HCT116 (cell line): ENCODE data around the gene RIC8B. TPM values are rescaled to one million over a fixed set of nuclear protein-coding genes. Genes with fewer than 3 reads are reported as not detected.
A peak's percentile ranks its signal among the peaks of the same experiment; 100 is the strongest.

Experiments used
- ATAC-seq: fragments of 200-7000 bp; cut with Tn5 transposase; 2 replicates; pipeline ENCODE4 v1.9.1; 2020; ENCODE audit warnings: mild to moderate bottlenecking, moderate library complexity
- Bru-seq: library from RNA; stranded (reverse); fragments of 400-500 nt; gene quantifications from one replicate; lab custom pipeline; 2021; lab: Mats Ljungman, UMichigan
- BruChase-seq, 2 experiments: library from RNA; stranded (reverse); fragments of 400-500 nt; gene quantifications; one replicate each; lab custom pipeline; 2021; lab: Mats Ljungman, UMichigan
- BruUV-seq: library from RNA; stranded (reverse); fragments of 400-500 nt; replicated peaks from 2 replicates; lab custom pipeline; 2021; lab: Mats Ljungman, UMichigan
- CTCF ChIA-PET: fragments of 300-600 bp; sonication (Branson Sonifier 250); formaldehyde crosslinking; loops from one replicate; lab custom pipeline; 2021; ENCODE audit warnings: antibody characterized with exemption; lab: Charles Lee
- POLR2A ChIA-PET: fragments of 300-600, 350-600 bp; sonication (Branson Sonifier 250); formaldehyde crosslinking; loops from one replicate; lab custom pipeline; 2021; ENCODE audit warnings: antibody characterized with exemption; lab: Charles Lee
- RAD21 ChIA-PET, 2 experiments: fragments of 300-600 bp; sonication (Branson Sonifier 250); formaldehyde crosslinking; loops; one replicate each; lab custom pipeline; 2023; ENCODE audit warnings: low total read pairs in 2 of 2; ENCODE audit not compliant: uncharacterized antibody in 2 of 2, unreplicated experiment in 2 of 2, low non-redundant PET in 1 of 2; lab: Charles Lee
- DNase-seq: peaks from one replicate; pipeline ENCODE4 v3.0.0-alpha.2; 2010; ENCODE audit warnings: low read depth, low spot score
- H2AFZ ChIP-seq: fragments of 200-600 bp; shearing (Covaris generic), sonication (generic); 2 replicates; pipeline ENCODE4 v1.6.1; 2017; ENCODE audit warnings: low read depth, mixed run types, mixed read lengths, antibody characterized with exemption, low read length; ENCODE audit not compliant: poor library complexity, severe bottlenecking
- H3K27ac ChIP-seq: 2 replicates; pipeline ENCODE4 v1.5.1; 2012; ENCODE audit warnings: low read depth, low read length
- H3K27me3 ChIP-seq: fragments of 200-600 bp; sonication (generic); 2 replicates; pipeline ENCODE4 v1.6.1; 2016; ENCODE audit warnings: mixed run types, low read length, mixed read lengths; ENCODE audit not compliant: insufficient read depth
- H3K36me3 ChIP-seq, 2 experiments: fragments of 200-500 bp in 1 of 2; fragments of 200-600 bp in 1 of 2; sonication (Bioruptor generic) in 1 of 2; sonication (generic) in 1 of 2; 2 replicates each; pipeline versions ENCODE4 v1.5.1 to v1.6.1; 2014 to 2016; ENCODE audit warnings: low read length in 2 of 2, inconsistent platforms in 1 of 2, mixed read lengths in 1 of 2, mixed run types in 1 of 2; ENCODE audit not compliant: insufficient read depth in 2 of 2, control insufficient read depth in 1 of 2
- H3K4me1 ChIP-seq, 2 experiments: fragments of 200-600 bp in 1 of 2; sonication (generic) in 1 of 2; 2 replicates each; pipeline versions ENCODE4 v1.5.1 to v1.6.1; 2012 to 2017; ENCODE audit warnings: low read length in 2 of 2, inconsistent platforms in 1 of 2, mild to moderate bottlenecking in 1 of 2, mixed read lengths in 1 of 2, mixed run types in 1 of 2, moderate library complexity in 1 of 2; ENCODE audit not compliant: insufficient read depth in 2 of 2, control insufficient read depth in 1 of 2
- H3K4me2 ChIP-seq: fragments of 200-600 bp; sonication (generic); 2 replicates; pipeline ENCODE4 v1.6.1; 2017; ENCODE audit warnings: mixed run types, low read length, mixed read lengths
- H3K4me3 ChIP-seq, 2 experiments: fragments of 200-600 bp in 1 of 2; sonication (generic) in 1 of 2; replicated peaks in 1 of 2; 2 replicates each; pipeline ENCODE4 v1.5.1; 2011 to 2016; ENCODE audit warnings: low read length in 2 of 2, control low read depth in 1 of 2, low read depth in 1 of 2, mild to moderate bottlenecking in 1 of 2, mixed read lengths in 1 of 2, mixed run types in 1 of 2
- H3K79me2 ChIP-seq: fragments of 200-600 bp; sonication (generic); 2 replicates; pipeline ENCODE4 v1.6.1; 2017; ENCODE audit warnings: mild to moderate bottlenecking, mixed run types, low read length, moderate library complexity, mixed read lengths; ENCODE audit not compliant: insufficient read depth
- H3K9ac ChIP-seq: fragments of 200-600 bp; sonication (generic); 2 replicates; pipeline ENCODE4 v1.6.1; 2016; ENCODE audit warnings: low read length, mixed read lengths
- H3K9me2 ChIP-seq: fragments of 200-600 bp; sonication (generic), shearing (Covaris generic); 2 replicates; pipeline ENCODE4 v1.6.1; 2017; ENCODE audit warnings: mixed run types, mild to moderate bottlenecking, moderate library complexity; ENCODE audit not compliant: insufficient read depth
- H3K9me3 ChIP-seq, 2 experiments: fragments of 200-500 bp in 1 of 2; fragments of 200-600 bp in 1 of 2; sonication (Bioruptor generic) in 1 of 2; sonication (generic) in 1 of 2; 2 replicates each; pipeline ENCODE4 v1.6.1; 2014 to 2017; ENCODE audit warnings: low read length in 2 of 2, mixed read lengths in 2 of 2, inconsistent platforms in 1 of 2, low read depth in 1 of 2, mild to moderate bottlenecking in 1 of 2, mixed run types in 1 of 2, moderate library complexity in 1 of 2; ENCODE audit not compliant: control insufficient read depth in 1 of 2, insufficient read depth in 1 of 2
- H4K20me1 ChIP-seq: fragments of 200-600 bp; sonication (generic), shearing (Covaris generic); 2 replicates; pipeline ENCODE4 v1.6.1; 2017; ENCODE audit warnings: mixed run types, mild to moderate bottlenecking, moderate library complexity; ENCODE audit not compliant: insufficient read depth
- CBX3 ChIP-seq: IDR thresholded peaks from 2 replicates; pipeline ENCODE4 v1.6.1; 2012; ENCODE audit warnings: low read depth
- EGR1 ChIP-seq: IDR thresholded peaks from 2 replicates; pipeline ENCODE4 v1.6.1; 2012; ENCODE audit warnings: low read depth
- ELF1 ChIP-seq: IDR thresholded peaks from 2 replicates; pipeline ENCODE4 v1.6.1; 2012; ENCODE audit warnings: low read depth, borderline replicate concordance
- EZH2 ChIP-seq: fragments of 200-600 bp; sonication (generic); IDR thresholded peaks from 2 replicates; pipeline ENCODE4 v1.6.1; 2017; ENCODE audit warnings: antibody characterized with exemption, mixed run types
- EZH2phosphoT487 ChIP-seq: fragments of 200-600 bp; IDR thresholded peaks from 2 replicates; pipeline ENCODE4 v1.6.1; 2018; ENCODE audit warnings: antibody characterized with exemption, borderline replicate concordance
- FOSL1 ChIP-seq: IDR thresholded peaks from 2 replicates; pipeline ENCODE4 v1.6.1; 2012; ENCODE audit warnings: low read depth
- JUND ChIP-seq: IDR thresholded peaks from 2 replicates; pipeline ENCODE4 v1.6.1; 2012
- POLR2A ChIP-seq: IDR thresholded peaks from 2 replicates; pipeline ENCODE4 v1.7.0; 2011; ENCODE audit warnings: borderline replicate concordance; ENCODE audit not compliant: insufficient read depth, insufficient read length; ENCODE audit errors: extremely low read depth
- POLR2AphosphoS5 ChIP-seq: IDR thresholded peaks from 2 replicates; pipeline ENCODE4 v1.6.1; 2011; ENCODE audit warnings: mild to moderate bottlenecking, low read depth, low read length, moderate library complexity
- RAD21 ChIP-seq: IDR thresholded peaks from 2 replicates; pipeline ENCODE4 v1.6.1; 2012; ENCODE audit warnings: low read depth, mild to moderate bottlenecking
- SIN3A ChIP-seq: IDR thresholded peaks from 2 replicates; pipeline ENCODE4 v1.6.1; 2012; ENCODE audit warnings: low read depth
- SP1 ChIP-seq: IDR thresholded peaks from 2 replicates; pipeline ENCODE4 v1.6.1; 2012; ENCODE audit warnings: low read depth
- SRF ChIP-seq: IDR thresholded peaks from 2 replicates; pipeline ENCODE4 v1.6.1; 2012; ENCODE audit warnings: low read depth
- YY1 ChIP-seq: IDR thresholded peaks from 2 replicates; pipeline ENCODE4 v1.6.1; 2011; ENCODE audit warnings: low read length, low read depth, moderate library complexity, mild to moderate bottlenecking; ENCODE audit not compliant: insufficient replicate concordance; ENCODE audit errors: extremely low read depth
- ZFX ChIP-seq: fragments of 450-650 bp; IDR thresholded peaks from 2 replicates; pipeline ENCODE4 v1.6.1; 2017
- ZNF274 ChIP-seq: fragments of 200-500 bp; sonication (Bioruptor generic); IDR thresholded peaks from 2 replicates; pipeline ENCODE4 v1.6.1; 2014; ENCODE audit warnings: mild to moderate bottlenecking, low read depth, low read length, inconsistent platforms
- intact Hi-C: fragments of 100-400 bp; cut with micrococcal nuclease; formaldehyde crosslinking; loops from 2 replicates; pipeline ENCODE4 v1.10.0; 2022
- long read RNA-seq: library from polyadenylated mRNA; unstranded; transcript quantifications from one replicate; pipeline ENCODE4 v2.0.0, GENCODE V29; 2021; ENCODE audit not compliant: unreplicated experiment
- polyA plus RNA-seq: library from polyadenylated mRNA; unstranded; fragments of >200 nt; gene quantifications from 2 replicates; pipeline ENCODE4 v1.2.1, GENCODE V29; 2012; ENCODE audit warnings: missing spikeins
- total RNA-seq: library from RNA; stranded (reverse); gene quantifications from one replicate; pipeline ENCODE4 v1.2.1, GENCODE V29; 2021; ENCODE audit not compliant: unreplicated experiment
- TF ChIP-seq, protein P1 (sequence below): IDR thresholded peaks from 2 replicates; pipeline ENCODE4 v1.6.1; 2012
- TF ChIP-seq, protein P2 (sequence below), 3 experiments: fragments of 200-600 bp in 1 of 3; sonication (generic) in 1 of 3; IDR thresholded peaks in 2 of 3; conservative IDR thresholded peaks in 1 of 3; 2 replicates each; pipeline ENCODE4 v1.5.1; 2012 to 2017; ENCODE audit warnings: low read depth in 2 of 3, low read length in 2 of 3, antibody characterized with exemption in 1 of 3, borderline replicate concordance in 1 of 3, control low read depth in 1 of 3, mild to moderate bottlenecking in 1 of 3, mixed read lengths in 1 of 3, mixed run types in 1 of 3, moderate library complexity in 1 of 3; ENCODE audit not compliant: insufficient read depth in 1 of 3
- TF ChIP-seq, protein P3 (sequence below): IDR thresholded peaks from 2 replicates; pipeline ENCODE4 v1.6.1; 2011; ENCODE audit warnings: mild to moderate bottlenecking, low read length, moderate library complexity; ENCODE audit not compliant: insufficient replicate concordance; ENCODE audit errors: extremely low read depth
- TF ChIP-seq, protein P4 (sequence below): IDR thresholded peaks from 2 replicates; pipeline ENCODE4 v1.6.1; 2012

RIC8B gene, protein sequence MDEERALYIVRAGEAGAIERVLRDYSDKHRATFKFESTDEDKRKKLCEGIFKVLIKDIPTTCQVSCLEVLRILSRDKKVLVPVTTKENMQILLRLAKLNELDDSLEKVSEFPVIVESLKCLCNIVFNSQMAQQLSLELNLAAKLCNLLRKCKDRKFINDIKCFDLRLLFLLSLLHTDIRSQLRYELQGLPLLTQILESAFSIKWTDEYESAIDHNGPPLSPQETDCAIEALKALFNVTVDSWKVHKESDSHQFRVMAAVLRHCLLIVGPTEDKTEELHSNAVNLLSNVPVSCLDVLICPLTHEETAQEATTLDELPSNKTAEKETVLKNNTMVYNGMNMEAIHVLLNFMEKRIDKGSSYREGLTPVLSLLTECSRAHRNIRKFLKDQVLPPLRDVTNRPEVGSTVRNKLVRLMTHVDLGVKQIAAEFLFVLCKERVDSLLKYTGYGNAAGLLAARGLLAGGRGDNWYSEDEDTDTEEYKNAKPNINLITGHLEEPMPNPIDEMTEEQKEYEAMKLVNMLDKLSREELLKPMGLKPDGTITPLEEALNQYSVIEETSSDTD
- 16.7 TPM for total RNA-seq
- 7.0 and 7.6 TPM in 2 replicates for polyA plus RNA-seq
- percentile 70 among the genes with signal in this experiment for Bru-seq, nascent RNA
- percentile 51 among the genes with signal in this experiment for BruChase-seq, experiment 1, labeled RNA remaining after a 6-hour chase
- BruChase-seq, experiment 2, labeled RNA remaining after a 2-hour chase: percentile 61 among the genes with signal in this experiment
- long read RNA-seq, full-length matches to known transcripts: 10 of 17 reads
- long read RNA-seq, partial matches to known transcripts: 1 of 17 reads
- long read RNA-seq, other reads (novel, unspliced or antisense): 6 of 17 reads

DNA sequence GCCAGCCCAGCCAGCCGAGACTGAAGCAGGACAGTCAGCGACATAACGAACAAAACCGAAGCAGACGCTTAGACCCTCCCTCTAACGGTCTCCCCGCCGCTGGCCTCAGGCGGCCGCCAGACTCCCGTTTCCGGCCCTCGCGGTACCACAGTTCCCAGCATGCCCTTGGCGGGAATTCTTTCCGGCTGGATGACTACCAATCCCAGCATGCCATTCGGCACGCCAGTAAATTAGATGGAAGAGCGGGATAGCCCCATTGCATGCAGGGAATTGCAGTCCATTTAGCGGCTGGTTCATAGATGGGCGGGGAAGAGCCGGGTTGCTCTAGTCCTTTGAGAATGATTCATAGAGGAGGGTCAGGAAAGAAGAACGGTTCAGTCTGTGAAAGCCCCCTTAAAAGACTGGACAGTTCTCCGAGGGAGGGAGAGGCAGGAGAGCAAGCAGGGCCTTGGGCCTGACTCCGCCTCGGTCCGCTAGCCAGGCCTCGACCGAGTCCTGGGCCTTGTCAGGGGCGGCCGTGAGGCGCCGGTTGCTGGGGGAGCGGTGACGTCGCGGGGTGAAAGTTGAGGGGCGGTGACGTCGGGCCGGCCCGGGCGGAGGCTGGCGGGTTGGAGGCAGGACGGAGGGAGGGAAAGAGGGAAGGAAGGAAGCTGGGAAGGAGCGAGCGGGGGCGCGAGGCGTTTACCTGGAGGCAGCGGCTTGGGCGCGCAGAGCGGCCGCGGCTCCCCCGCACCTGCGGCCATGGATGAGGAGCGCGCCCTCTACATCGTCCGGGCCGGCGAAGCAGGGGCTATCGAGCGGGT lies at the start of gene RIC8B:
RIC8B (plus strand) TSS at position 678 of the 803 bp plus-strand sequence; CDS start at position 742, 64 bp downstream.
- ATAC-seq (peak; percentile 91), DNase-seq (peak; percentile 97)
- H3K79me2 ChIP-seq: peaks cover 44% of the 10 kb centered on the region
- ChIA-PET POLR2A (no interaction called here), CTCF (no interaction called here), RAD21 (no interaction called here)
- H3K9me2 ChIP-seq: no peaks in the 10 kb centered on the region
- peak within 1 kb of the TSS; percentile 85 for H3K27ac ChIP-seq
- H2AFZ ChIP-seq: peak within 1 kb of the TSS; percentile 65
- peak within 1 kb of the TSS; percentile 78 for H3K9ac ChIP-seq
- H3K9me3 ChIP-seq: no peaks in the 10 kb centered on the region
- no peaks in the 10 kb centered on the region for H3K36me3 ChIP-seq
- H3K4me1 ChIP-seq: peaks cover 2 to 26% of the 10 kb centered on the region in 2 experiments; a peak in 3 of 4 replicates
- no TSS peak for BruUV-seq
- intact Hi-C loops: no loop called here
- H3K4me2 ChIP-seq: peak within 1 kb of the TSS; percentile 87
- peak within 1 kb of the TSS; percentile 92 to 95 for H3K4me3 ChIP-seq
- no peaks in the 10 kb centered on the region for H4K20me1 ChIP-seq
- H3K27me3 ChIP-seq: no peaks in the 10 kb centered on the region
- TF ChIP-seq FOSL1 (0 out of 2 replicates have a peak, but pooled peaks have one; percentile 20), ZNF274 (no peak), RAD21 (no peak), CBX3 (peak; percentile 61; the same call in 1 of the 2 replicates), EGR1 (peak; percentile 90), EZH2phosphoT487 (no peak), ELF1 (peak; percentile 81), POLR2AphosphoS5 (peak; percentile 93), JUND (no peak), POLR2A (peak; percentile 61), SIN3A (no peak), ZFX (peak; percentile 96), SRF (0 out of 2 replicates have a peak, but pooled peaks have one; percentile 57), SP1 (peak; percentile 67), YY1 (peak; percentile 72), EZH2 (no peak)
- TF ChIP-seq, protein P1, sequence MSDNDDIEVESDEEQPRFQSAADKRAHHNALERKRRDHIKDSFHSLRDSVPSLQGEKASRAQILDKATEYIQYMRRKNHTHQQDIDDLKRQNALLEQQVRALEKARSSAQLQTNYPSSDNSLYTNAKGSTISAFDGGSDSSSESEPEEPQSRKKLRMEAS: peak; percentile 62; the same call in 1 of the 2 replicates
- TF ChIP-seq, protein P2, sequence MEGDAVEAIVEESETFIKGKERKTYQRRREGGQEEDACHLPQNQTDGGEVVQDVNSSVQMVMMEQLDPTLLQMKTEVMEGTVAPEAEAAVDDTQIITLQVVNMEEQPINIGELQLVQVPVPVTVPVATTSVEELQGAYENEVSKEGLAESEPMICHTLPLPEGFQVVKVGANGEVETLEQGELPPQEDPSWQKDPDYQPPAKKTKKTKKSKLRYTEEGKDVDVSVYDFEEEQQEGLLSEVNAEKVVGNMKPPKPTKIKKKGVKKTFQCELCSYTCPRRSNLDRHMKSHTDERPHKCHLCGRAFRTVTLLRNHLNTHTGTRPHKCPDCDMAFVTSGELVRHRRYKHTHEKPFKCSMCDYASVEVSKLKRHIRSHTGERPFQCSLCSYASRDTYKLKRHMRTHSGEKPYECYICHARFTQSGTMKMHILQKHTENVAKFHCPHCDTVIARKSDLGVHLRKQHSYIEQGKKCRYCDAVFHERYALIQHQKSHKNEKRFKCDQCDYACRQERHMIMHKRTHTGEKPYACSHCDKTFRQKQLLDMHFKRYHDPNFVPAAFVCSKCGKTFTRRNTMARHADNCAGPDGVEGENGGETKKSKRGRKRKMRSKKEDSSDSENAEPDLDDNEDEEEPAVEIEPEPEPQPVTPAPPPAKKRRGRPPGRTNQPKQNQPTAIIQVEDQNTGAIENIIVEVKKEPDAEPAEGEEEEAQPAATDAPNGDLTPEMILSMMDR (IDR thresholded peaks at IDR 0.05 in 2 of 3, conservative IDR thresholded peaks at IDR 0.05 in 1 of 3; ENCODE audit: borderline replicate concordance in 1 of 3, insufficient read depth in 1 of 3, low read depth in 2 of 3, low read length in 2 of 3): no peak
- TF ChIP-seq, protein P3, sequence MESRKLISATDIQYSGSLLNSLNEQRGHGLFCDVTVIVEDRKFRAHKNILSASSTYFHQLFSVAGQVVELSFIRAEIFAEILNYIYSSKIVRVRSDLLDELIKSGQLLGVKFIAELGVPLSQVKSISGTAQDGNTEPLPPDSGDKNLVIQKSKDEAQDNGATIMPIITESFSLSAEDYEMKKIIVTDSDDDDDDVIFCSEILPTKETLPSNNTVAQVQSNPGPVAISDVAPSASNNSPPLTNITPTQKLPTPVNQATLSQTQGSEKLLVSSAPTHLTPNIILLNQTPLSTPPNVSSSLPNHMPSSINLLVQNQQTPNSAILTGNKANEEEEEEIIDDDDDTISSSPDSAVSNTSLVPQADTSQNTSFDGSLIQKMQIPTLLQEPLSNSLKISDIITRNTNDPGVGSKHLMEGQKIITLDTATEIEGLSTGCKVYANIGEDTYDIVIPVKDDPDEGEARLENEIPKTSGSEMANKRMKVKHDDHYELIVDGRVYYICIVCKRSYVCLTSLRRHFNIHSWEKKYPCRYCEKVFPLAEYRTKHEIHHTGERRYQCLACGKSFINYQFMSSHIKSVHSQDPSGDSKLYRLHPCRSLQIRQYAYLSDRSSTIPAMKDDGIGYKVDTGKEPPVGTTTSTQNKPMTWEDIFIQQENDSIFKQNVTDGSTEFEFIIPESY: peak; percentile 83
- TF ChIP-seq, protein P4, sequence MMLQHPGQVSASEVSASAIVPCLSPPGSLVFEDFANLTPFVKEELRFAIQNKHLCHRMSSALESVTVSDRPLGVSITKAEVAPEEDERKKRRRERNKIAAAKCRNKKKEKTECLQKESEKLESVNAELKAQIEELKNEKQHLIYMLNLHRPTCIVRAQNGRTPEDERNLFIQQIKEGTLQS: no peak
